ENCODE measurements around the gene OR11H6.
"Not testable (repeated sequence)": the region's sequence is repeated elsewhere in the genome, so short reads cannot be mapped to it uniquely, and the experiment has no call there.

The OR11H6 gene

GRCh38 chr14:20264361-20264760 lies 40.9 kb downstream of the OR11H6 start:
- DNase-seq, result not testable (repeated sequence)

GRCh38 chr14:20274062-20274461 lies 50.6 kb downstream of the OR11H6 start:
- DNase-seq, result no peak

All from NCI-H526 (cell line).